Loucy (cell line): ENCODE results near the gene LPO.

Experiments used
- EZH2phosphoT487 ChIP-seq: fragments of 200-600 bp; IDR thresholded peaks from 2 replicates; pipeline ENCODE4 v1.6.1; 2018; ENCODE audit warnings: antibody characterized with exemption, mild to moderate bottlenecking, moderate library complexity, borderline replicate concordance
- TF ChIP-seq, protein P1 (sequence below): fragments of 200-600 bp; sonication (generic); conservative IDR thresholded peaks from 2 replicates; pipeline ENCODE4 v1.5.1; 2014; ENCODE audit warnings: mild to moderate bottlenecking, antibody characterized with exemption, low read length

DNA sequence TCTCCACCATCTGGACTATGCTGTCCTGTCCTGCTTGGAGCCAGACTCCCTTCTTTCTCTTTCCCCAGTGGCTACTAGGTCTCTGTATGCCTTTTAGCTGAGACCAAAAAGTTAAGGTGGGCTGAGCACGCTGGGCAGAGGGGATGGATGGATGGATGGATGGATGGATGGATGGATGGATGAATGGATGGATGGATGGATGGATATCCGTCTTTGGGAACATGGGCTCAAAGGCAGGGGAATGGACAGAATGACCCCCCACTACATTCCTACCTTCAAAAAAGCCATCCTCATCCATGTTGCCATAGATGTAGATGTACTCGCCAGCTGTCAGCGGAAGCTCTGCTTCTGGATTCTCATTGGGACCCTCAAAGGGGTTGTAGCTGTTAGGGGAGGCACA, 77.4 kb downstream of the LPO start:
- TF ChIP-seq, protein P1, sequence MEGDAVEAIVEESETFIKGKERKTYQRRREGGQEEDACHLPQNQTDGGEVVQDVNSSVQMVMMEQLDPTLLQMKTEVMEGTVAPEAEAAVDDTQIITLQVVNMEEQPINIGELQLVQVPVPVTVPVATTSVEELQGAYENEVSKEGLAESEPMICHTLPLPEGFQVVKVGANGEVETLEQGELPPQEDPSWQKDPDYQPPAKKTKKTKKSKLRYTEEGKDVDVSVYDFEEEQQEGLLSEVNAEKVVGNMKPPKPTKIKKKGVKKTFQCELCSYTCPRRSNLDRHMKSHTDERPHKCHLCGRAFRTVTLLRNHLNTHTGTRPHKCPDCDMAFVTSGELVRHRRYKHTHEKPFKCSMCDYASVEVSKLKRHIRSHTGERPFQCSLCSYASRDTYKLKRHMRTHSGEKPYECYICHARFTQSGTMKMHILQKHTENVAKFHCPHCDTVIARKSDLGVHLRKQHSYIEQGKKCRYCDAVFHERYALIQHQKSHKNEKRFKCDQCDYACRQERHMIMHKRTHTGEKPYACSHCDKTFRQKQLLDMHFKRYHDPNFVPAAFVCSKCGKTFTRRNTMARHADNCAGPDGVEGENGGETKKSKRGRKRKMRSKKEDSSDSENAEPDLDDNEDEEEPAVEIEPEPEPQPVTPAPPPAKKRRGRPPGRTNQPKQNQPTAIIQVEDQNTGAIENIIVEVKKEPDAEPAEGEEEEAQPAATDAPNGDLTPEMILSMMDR = no peak
- TF ChIP-seq EZH2phosphoT487 = no peak
